Mesenchymal stem cell (in vitro differentiated cells and primary cell): Measurements from ENCODE around the gene NFAT5.

Experiments
- DNase-seq: peaks from one replicate; pipeline ENCODE4 v3.0.0-alpha.2; 2013
- H2AFZ ChIP-seq: one replicate; pipeline ENCODE4 v1.6.1; 2013; ENCODE audit warnings: low read depth, mild to moderate bottlenecking, control low read depth, inconsistent platforms, low read length, moderate library complexity
- H2AK5ac ChIP-seq: 2 replicates; pipeline ENCODE4 v1.6.1; 2013; ENCODE audit warnings: low read length, moderate library complexity, mild to moderate bottlenecking, inconsistent platforms; ENCODE audit not compliant: severe bottlenecking
- H2BK120ac ChIP-seq: one replicate; pipeline ENCODE4 v1.6.1; 2013; ENCODE audit warnings: low read depth, mild to moderate bottlenecking, inconsistent platforms, low read length, moderate library complexity
- H2BK12ac ChIP-seq, 2 experiments: one replicate each; pipeline ENCODE4 v1.6.1; 2013; ENCODE audit warnings: inconsistent platforms in 2 of 2, low read length in 2 of 2, mild to moderate bottlenecking in 2 of 2, moderate library complexity in 2 of 2, control low read depth in 1 of 2
- H2BK15ac ChIP-seq: one replicate; pipeline ENCODE4 v1.6.1; 2013; ENCODE audit warnings: mild to moderate bottlenecking, low read depth, inconsistent platforms; ENCODE audit not compliant: poor library complexity, severe bottlenecking
- H2BK5ac ChIP-seq: 2 replicates; pipeline ENCODE4 v1.6.1; 2013; ENCODE audit warnings: low read depth, mild to moderate bottlenecking, low read length, control low read depth, inconsistent platforms; ENCODE audit not compliant: poor library complexity, severe bottlenecking
- H3K14ac ChIP-seq, 2 experiments: one replicate each; pipeline ENCODE4 v1.6.1; 2013; ENCODE audit warnings: inconsistent platforms in 2 of 2, low read length in 2 of 2, control low read depth in 1 of 2, mild to moderate bottlenecking in 1 of 2, moderate library complexity in 1 of 2
- H3K18ac ChIP-seq, 2 experiments: one replicate each; pipeline ENCODE4 v1.6.1; 2013; ENCODE audit warnings: inconsistent platforms in 2 of 2, low read length in 2 of 2, control low read depth in 1 of 2, low read depth in 1 of 2, mild to moderate bottlenecking in 1 of 2
- H3K23ac ChIP-seq, 2 experiments: one replicate each; pipeline ENCODE4 v1.6.1; 2013; ENCODE audit warnings: inconsistent platforms in 2 of 2, low read length in 2 of 2, mild to moderate bottlenecking in 2 of 2, moderate library complexity in 2 of 2, control low read depth in 1 of 2
- H3K27ac ChIP-seq: 2 replicates; pipeline ENCODE4 v1.5.1; 2013; ENCODE audit warnings: mild to moderate bottlenecking, moderate library complexity, low read length, control low read depth, inconsistent platforms; ENCODE audit not compliant: poor library complexity, severe bottlenecking
- H3K27me3 ChIP-seq, 2 experiments: 2 replicates each; pipeline versions ENCODE4 v1.6.1 to v1.7.0; 2013; ENCODE audit warnings: low read length in 2 of 2, mild to moderate bottlenecking in 2 of 2, moderate library complexity in 2 of 2, control low read depth in 1 of 2, inconsistent platforms in 1 of 2; ENCODE audit not compliant: control insufficient read depth in 1 of 2, insufficient read depth in 1 of 2
- H3K36me3 ChIP-seq, 2 experiments: 2 replicates each; pipeline versions ENCODE4 v1.6.1 to v1.7.0; 2013; ENCODE audit warnings: low read length in 2 of 2, control low read depth in 1 of 2, inconsistent platforms in 1 of 2, low read depth in 1 of 2, mild to moderate bottlenecking in 1 of 2; ENCODE audit not compliant: insufficient read depth in 2 of 2, control insufficient read depth in 1 of 2
- H3K4ac ChIP-seq, 2 experiments: one replicate each; pipeline ENCODE4 v1.6.1; 2013; ENCODE audit warnings: inconsistent platforms in 2 of 2, low read length in 2 of 2, mild to moderate bottlenecking in 2 of 2, moderate library complexity in 2 of 2, control low read depth in 1 of 2, low read depth in 1 of 2
- H3K4me1 ChIP-seq: 2 replicates; pipeline ENCODE4 v1.6.1; 2013; ENCODE audit warnings: low read depth, low read length, control low read depth; ENCODE audit not compliant: control insufficient read depth, insufficient read depth
- H3K4me2 ChIP-seq: 2 replicates; pipeline ENCODE4 v1.6.1; 2013; ENCODE audit warnings: low read length, mild to moderate bottlenecking, inconsistent platforms; ENCODE audit not compliant: poor library complexity, severe bottlenecking
- H3K4me3 ChIP-seq, 2 experiments: 2 replicates each; pipeline versions ENCODE4 v1.5.1 to v1.7.0; 2013; ENCODE audit warnings: low read length in 2 of 2, mild to moderate bottlenecking in 2 of 2, control low read depth in 1 of 2, low read depth in 1 of 2; ENCODE audit not compliant: insufficient read depth in 1 of 2
- H3K79me1 ChIP-seq: replicated peaks from 2 replicates; pipeline ENCODE4 v1.6.1; 2013; ENCODE audit warnings: mild to moderate bottlenecking, control low read depth, low read length, inconsistent platforms; ENCODE audit not compliant: poor library complexity, severe bottlenecking
- H3K9ac ChIP-seq: 2 replicates; pipeline ENCODE4 v1.7.0; 2013; ENCODE audit warnings: mild to moderate bottlenecking, low read length, moderate library complexity
- H3K9me3 ChIP-seq: 2 replicates; pipeline ENCODE4 v1.7.0; 2013; ENCODE audit warnings: mild to moderate bottlenecking, low read length; ENCODE audit not compliant: control insufficient read depth
- H4K8ac ChIP-seq: one replicate; pipeline ENCODE4 v1.6.1; 2013; ENCODE audit warnings: inconsistent platforms, mild to moderate bottlenecking, low read length, moderate library complexity
- H4K91ac ChIP-seq: one replicate; pipeline ENCODE4 v1.6.1; 2013; ENCODE audit warnings: mild to moderate bottlenecking, low read length, inconsistent platforms
- WGBS: methylation state at CpG from one replicate; pipeline ENCODE4 v1.1.7; 2013; ENCODE audit warnings: mixed read lengths; 5-methylcytosine and 5-hydroxymethylcytosine counted together

The NFAT5 gene

DNA sequence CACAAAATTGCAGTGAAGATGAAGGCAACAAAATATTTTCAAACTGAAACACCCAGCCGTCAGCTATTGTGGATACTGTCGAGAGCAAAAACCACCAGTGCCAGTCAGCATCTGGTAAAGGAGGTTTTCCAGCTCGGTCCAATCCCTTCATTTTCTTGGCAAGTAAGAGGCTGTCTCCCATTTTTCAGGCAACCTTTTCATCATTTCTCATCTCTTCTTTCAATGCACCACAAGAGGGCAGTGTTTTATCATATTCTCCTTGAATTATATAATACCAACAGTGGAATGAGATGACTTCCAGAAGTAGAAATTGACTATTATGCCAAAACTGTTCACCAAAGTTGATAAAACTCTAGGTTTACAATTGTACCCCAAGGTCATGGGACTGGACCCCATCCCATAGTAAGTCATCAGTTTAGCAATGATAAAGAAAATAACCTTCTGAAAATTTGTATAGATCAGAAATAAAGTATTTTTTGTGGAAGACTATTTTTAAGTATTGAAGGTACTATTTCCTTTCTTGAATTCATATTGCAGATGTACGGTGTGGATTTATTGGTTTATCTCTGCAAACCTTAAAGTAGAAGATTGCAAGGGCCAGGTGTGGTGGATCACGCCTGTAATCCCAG lies 143.8 kb downstream of the NFAT5 start:
- Histone ChIP-seq H2BK12ac (no peak overlapping the region), H3K4me1 (no peaks in the 10 kb centered on the region), H3K4ac (no peak overlapping the region), H4K8ac (no peak overlapping the region), H3K9me3 (no peaks in the 10 kb centered on the region), H3K14ac (no peak overlapping the region), H3K18ac (no peak overlapping the region), H2BK15ac (no peak overlapping the region), H3K4me3 (no peak overlapping the region), H2BK5ac (no peak overlapping the region), H3K36me3 (peaks cover 54 to 81% of the 10 kb centered on the region in 2 experiments), H3K27me3 (no peaks in the 10 kb centered on the region), H2AK5ac (no peak overlapping the region), H3K23ac (no peak overlapping the region), H2BK120ac (no peak overlapping the region), H4K91ac (no peak overlapping the region), H3K27ac (no peak overlapping the region), H2AFZ (no peak overlapping the region), H3K4me2 (no peak overlapping the region), H3K79me1 (peaks cover 12% of the 10 kb centered on the region), H3K9ac (peak overlapping the region; percentile 36)
- DNase-seq: peak; percentile 74
- WGBS: 76% methylated on average over 5 of the region's 5 CpGs

DNA sequence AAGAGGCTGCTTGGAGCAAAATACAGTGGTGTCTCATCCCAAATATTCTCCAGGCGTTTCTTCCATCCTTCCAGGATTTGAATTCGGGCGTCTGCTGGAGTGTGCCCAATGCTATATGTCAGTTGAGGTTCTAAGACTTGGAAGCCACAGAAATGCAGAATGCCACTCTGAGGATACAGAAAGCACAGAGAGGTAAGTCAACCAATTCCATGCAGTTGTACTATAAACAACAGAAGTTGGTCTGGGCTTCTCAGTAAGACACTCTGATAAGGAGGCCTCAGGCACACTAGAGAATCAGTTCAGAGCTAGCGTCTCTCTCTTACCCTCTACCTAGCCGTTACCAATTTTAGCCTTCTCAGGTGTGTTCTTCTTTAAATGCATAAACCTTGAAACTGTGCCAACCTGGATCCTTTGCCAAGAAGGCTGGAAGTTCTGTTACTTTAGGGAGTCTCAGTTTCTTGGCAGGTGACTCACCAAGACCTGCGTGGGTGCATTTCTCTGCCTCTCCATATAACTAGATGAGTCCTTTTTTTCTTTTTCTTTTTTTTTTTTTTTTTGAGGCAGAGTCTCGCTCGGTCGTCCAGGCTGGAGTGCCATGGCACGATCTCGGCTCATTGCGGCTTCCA lies 145.5 kb downstream of the NFAT5 start:
- Histone ChIP-seq H2AK5ac (peak overlapping the region; percentile 49), H4K91ac (no peak overlapping the region), H3K4me1 (no peaks in the 10 kb centered on the region), H3K4me2 (no peak overlapping the region), H3K4me3 (no peak overlapping the region), H3K36me3 (peaks cover 64 to 93% of the 10 kb centered on the region in 2 experiments), H2AFZ (no peak overlapping the region), H3K9ac (peak overlapping the region; percentile 61), H2BK5ac (no peak overlapping the region), H2BK15ac (no peak overlapping the region), H3K27me3 (no peaks in the 10 kb centered on the region), H3K79me1 (peaks cover 13% of the 10 kb centered on the region), H3K23ac (no peak overlapping the region), H3K14ac (no peak overlapping the region), H3K18ac (no peak overlapping the region), H3K9me3 (no peaks in the 10 kb centered on the region), H3K27ac (peak overlapping the region; percentile 31), H3K4ac (no peak overlapping the region), H2BK120ac (no peak overlapping the region), H4K8ac (no peak overlapping the region), H2BK12ac (no peak overlapping the region)
- WGBS: 96% methylated on average over 11 of the region's 12 CpGs
- no peak for DNase-seq

DNA sequence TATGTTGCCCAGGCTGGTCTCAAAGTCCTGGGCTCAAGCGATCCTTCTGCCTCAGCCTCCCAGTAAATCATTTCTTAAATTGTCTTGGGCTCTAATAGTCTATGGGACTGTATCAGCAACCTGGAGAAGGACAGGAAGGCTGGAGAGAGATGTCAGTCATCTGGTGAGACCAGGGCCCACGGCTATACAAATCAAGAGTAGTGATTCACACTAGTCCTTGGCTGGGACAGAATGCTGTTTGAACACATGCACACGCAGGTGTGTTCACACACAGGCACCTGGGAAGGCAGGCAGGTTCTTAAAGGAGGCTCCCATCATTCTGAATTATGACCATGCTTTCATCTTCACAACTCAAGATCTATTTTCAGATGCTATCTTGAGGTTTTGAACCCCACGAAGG lies 146.5 kb downstream of the NFAT5 start:
- H3K18ac ChIP-seq: no peak overlapping the region
- H3K14ac ChIP-seq: no peak overlapping the region
- no peak overlapping the region for H4K91ac ChIP-seq
- no peak overlapping the region for H3K4me3 ChIP-seq
- no peak for DNase-seq
- WGBS: 98% methylated on average over 3 of the region's 4 CpGs
- H3K9ac ChIP-seq: peak overlapping the region; percentile 61
- no peak overlapping the region for H3K4ac ChIP-seq
- no peak overlapping the region for H3K4me2 ChIP-seq
- no peak overlapping the region for H2BK15ac ChIP-seq
- H2BK5ac ChIP-seq: no peak overlapping the region
- no peak overlapping the region for H2AK5ac ChIP-seq
- no peak overlapping the region for H3K23ac ChIP-seq
- no peaks in the 10 kb centered on the region for H3K4me1 ChIP-seq
- no peaks in the 10 kb centered on the region for H3K27me3 ChIP-seq
- no peak overlapping the region for H2BK12ac ChIP-seq
- no peak overlapping the region for H4K8ac ChIP-seq
- H3K36me3 ChIP-seq: peaks cover 68 to 93% of the 10 kb centered on the region in 2 experiments
- H2AFZ ChIP-seq: no peak overlapping the region
- no peaks in the 10 kb centered on the region for H3K9me3 ChIP-seq
- no peak overlapping the region for H2BK120ac ChIP-seq
- no peak overlapping the region for H3K27ac ChIP-seq
- peaks cover 15% of the 10 kb centered on the region for H3K79me1 ChIP-seq

DNA sequence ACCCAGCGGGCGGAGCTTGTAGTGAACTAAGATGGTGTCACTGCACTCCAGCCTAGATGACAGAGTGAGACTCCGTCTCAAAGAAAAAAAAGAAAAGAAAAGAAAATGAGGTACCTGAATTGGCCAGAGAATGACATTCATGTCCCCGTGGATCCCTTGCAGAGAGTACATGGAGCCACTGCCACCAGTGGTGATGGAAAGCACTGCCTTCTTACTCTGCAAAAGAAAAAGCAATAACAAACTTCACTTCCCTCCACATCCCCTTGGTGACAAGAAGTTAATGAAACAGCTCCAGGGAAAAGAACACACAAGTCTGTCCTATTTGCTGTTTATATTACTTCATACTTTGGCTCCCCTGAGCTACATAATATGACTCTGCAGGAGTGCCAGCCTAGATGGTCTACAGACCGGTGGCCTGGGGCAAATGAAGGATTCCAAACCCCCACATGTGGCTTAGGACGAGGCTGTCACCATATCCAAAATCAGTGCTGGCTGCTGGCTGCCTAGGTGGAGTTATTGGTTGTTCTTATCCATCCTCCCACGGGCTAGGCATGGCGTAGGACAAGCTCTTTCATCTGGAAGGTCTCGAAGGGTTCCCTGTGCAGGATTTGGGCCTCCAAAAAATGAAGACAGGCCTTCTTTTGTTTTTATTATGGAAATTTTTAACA lies 147.3 kb downstream of the NFAT5 start:
- Histone ChIP-seq H3K4me3 (no peak overlapping the region), H2BK15ac (no peak overlapping the region), H3K27ac (no peak overlapping the region), H2AK5ac (no peak overlapping the region), H3K23ac (peak overlapping the region in 1 of 2 experiments; percentile 40), H3K9me3 (no peaks in the 10 kb centered on the region), H3K79me1 (peaks cover 17% of the 10 kb centered on the region), H3K36me3 (peaks cover 69 to 93% of the 10 kb centered on the region in 2 experiments), H2BK5ac (no peak overlapping the region), H3K9ac (no peak overlapping the region), H3K4me2 (no peak overlapping the region), H2AFZ (no peak overlapping the region), H4K8ac (no peak overlapping the region), H3K4me1 (no peaks in the 10 kb centered on the region), H3K18ac (no peak overlapping the region), H2BK12ac (no peak overlapping the region), H2BK120ac (no peak overlapping the region), H3K27me3 (no peaks in the 10 kb centered on the region), H3K4ac (no peak overlapping the region), H3K14ac (no peak overlapping the region), H4K91ac (no peak overlapping the region)
- no peak for DNase-seq
- WGBS: 96% methylated on average over 8 of the region's 9 CpGs
